Endothelial cell of umbilical vein (primary cell): ENCODE data around the gene APCDD1L. TPM values are rescaled to one million over a fixed set of nuclear protein-coding genes. Genes with fewer than 3 reads are reported as not detected.

ENCODE experiments used
- BruUV-seq: library from RNA; stranded (reverse); fragments of 400-500 nt; replicated peaks from 2 replicates; lab custom pipeline; 2021; lab: Mats Ljungman, UMichigan
- CTCF ChIA-PET: fragments of 300-600, 350-600 bp; sonication (Branson Sonifier 250); formaldehyde crosslinking; loops from one replicate; lab custom pipeline; 2021; ENCODE audit warnings: antibody characterized with exemption, inconsistent platforms; lab: Charles Lee
- POLR2A ChIA-PET: fragments of 300-600, 350-600 bp; sonication (Branson Sonifier 250); formaldehyde crosslinking; loops from one replicate; lab custom pipeline; 2021; ENCODE audit warnings: antibody characterized with exemption, inconsistent platforms; lab: Charles Lee
- DNase-seq: peaks from one replicate; pipeline ENCODE4 v3.0.0-alpha.2; 2011; ENCODE audit warnings: low read depth, low spot score
- FAIRE-seq: peaks from 2 replicates; lab custom pipeline; 2011; peaks lifted over from hg19 to GRCh38; lab: Jason Lieb, UNC
- H2AFZ ChIP-seq: 2 replicates; pipeline ENCODE4 v1.6.0; 2012; ENCODE audit warnings: low read depth, low read length, control low read depth, inconsistent platforms
- H3K27ac ChIP-seq: 2 replicates; pipeline ENCODE4 v1.5.1; 2011; ENCODE audit warnings: low read depth, mild to moderate bottlenecking, control low read depth, low read length, moderate library complexity; ENCODE audit not compliant: insufficient read depth
- H3K27me3 ChIP-seq, 2 experiments: 2 replicates each; pipeline versions ENCODE4 v1.6.0 to v1.6.1; 2011; ENCODE audit warnings: low read length in 2 of 2, mixed read lengths in 1 of 2; ENCODE audit not compliant: control insufficient read depth in 2 of 2, insufficient read depth in 2 of 2
- H3K36me3 ChIP-seq, 2 experiments: 2 replicates in 1 of 2; 3 replicates in 1 of 2; pipeline ENCODE4 v1.5.1; 2011; ENCODE audit warnings: low read length in 2 of 2, mild to moderate bottlenecking in 1 of 2, moderate library complexity in 1 of 2; ENCODE audit not compliant: control insufficient read depth in 2 of 2, insufficient read depth in 2 of 2; ENCODE audit errors: extremely low read depth in 1 of 2
- H3K4me1 ChIP-seq: 3 replicates; pipeline ENCODE4 v1.5.1; 2011; ENCODE audit warnings: mild to moderate bottlenecking, low read length; ENCODE audit not compliant: control insufficient read depth, insufficient read depth; ENCODE audit errors: extremely low read depth
- H3K4me2 ChIP-seq: 2 replicates; pipeline ENCODE4 v1.6.1; 2011; ENCODE audit warnings: low read length, control low read depth, mixed read lengths; ENCODE audit not compliant: insufficient read depth
- H3K4me3 ChIP-seq, 3 experiments: fragments of 200-600 bp in 1 of 3; sonication (generic), shearing (Covaris generic) in 1 of 3; replicated peaks in 1 of 3; 2 replicates each; pipeline ENCODE4 v1.5.1; 2011 to 2016; ENCODE audit warnings: control low read depth in 3 of 3, low read length in 3 of 3, mild to moderate bottlenecking in 2 of 3, inconsistent platforms in 1 of 3, low read depth in 1 of 3, moderate library complexity in 1 of 3; ENCODE audit not compliant: insufficient read depth in 1 of 3
- H3K79me2 ChIP-seq: 2 replicates; pipeline ENCODE4 v1.6.0; 2012; ENCODE audit warnings: low read length, inconsistent platforms; ENCODE audit not compliant: control insufficient read depth, insufficient read depth
- H3K9ac ChIP-seq: replicated peaks from 2 replicates; pipeline ENCODE3; 2011; ENCODE audit warnings: low read length, control low read depth; ENCODE audit not compliant: insufficient read depth; ENCODE audit errors: extremely low read depth
- H3K9me1 ChIP-seq: replicated peaks from 3 replicates; pipeline ENCODE4 v1.6.0; 2011; ENCODE audit warnings: mild to moderate bottlenecking, low read length; ENCODE audit not compliant: control insufficient read depth, insufficient read depth; ENCODE audit errors: extremely low read depth
- H3K9me3 ChIP-seq: replicated peaks from 2 replicates; pipeline ENCODE4 v1.5.1; 2012; ENCODE audit warnings: low read length, inconsistent platforms; ENCODE audit not compliant: control insufficient read depth, insufficient read depth
- H4K20me1 ChIP-seq: replicated peaks from 2 replicates; pipeline ENCODE3; 2011; ENCODE audit warnings: mild to moderate bottlenecking, low read length; ENCODE audit not compliant: control insufficient read depth, insufficient read depth; ENCODE audit errors: extremely low read depth
- CTCF ChIP-seq, 2 donors: IDR thresholded peaks; 1 replicate in 1 of 2; 2 replicates in 1 of 2; pipeline ENCODE4 v1.5.1; 2011; ENCODE audit warnings: low read length in 2 of 2, mild to moderate bottlenecking in 2 of 2, moderate library complexity in 2 of 2, control low read depth in 1 of 2, inconsistent platforms in 1 of 2, low read depth in 1 of 2; ENCODE audit not compliant: insufficient read depth in 1 of 2; ENCODE audit errors: extremely low read depth in 1 of 2
- EZH2 ChIP-seq: IDR thresholded peaks from 2 replicates; pipeline ENCODE4 v1.6.1; 2012; ENCODE audit warnings: borderline replicate concordance, low read depth, mild to moderate bottlenecking, moderate library complexity, low read length, inconsistent platforms; ENCODE audit not compliant: severe bottlenecking
- FOS ChIP-seq: IDR thresholded peaks from 2 replicates; pipeline ENCODE4 v1.6.1; 2011; ENCODE audit warnings: mild to moderate bottlenecking, low read length, moderate library complexity, borderline replicate concordance; ENCODE audit not compliant: insufficient read depth
- GATA2 ChIP-seq: IDR thresholded peaks from 2 replicates; pipeline ENCODE4 v1.7.0; 2011; ENCODE audit warnings: low read depth, mild to moderate bottlenecking, moderate library complexity, mixed read lengths, low read length; ENCODE audit not compliant: insufficient read length, insufficient read depth
- JUN ChIP-seq: IDR thresholded peaks from 2 replicates; pipeline ENCODE4 v1.6.1; 2011; ENCODE audit warnings: borderline replicate concordance, low read depth; ENCODE audit not compliant: insufficient read length, insufficient read depth
- MAX ChIP-seq: IDR thresholded peaks from 2 replicates; pipeline ENCODE4 v1.6.1; 2011; ENCODE audit not compliant: insufficient read depth, insufficient read length
- MYC ChIP-seq: IDR thresholded peaks from one replicate; pipeline ENCODE4 v1.6.1; 2011; ENCODE audit warnings: mild to moderate bottlenecking, low read depth, low read length
- POLR2A ChIP-seq: IDR thresholded peaks from 2 replicates; pipeline ENCODE4 v1.6.1; 2012; ENCODE audit warnings: low read depth, mild to moderate bottlenecking, control low read depth, low read length
- POLR2AphosphoS5 ChIP-seq: IDR thresholded peaks from 2 replicates; pipeline ENCODE4 v1.6.1; 2012; ENCODE audit warnings: low read depth, mild to moderate bottlenecking, control low read depth, low read length, moderate library complexity; ENCODE audit not compliant: insufficient read depth
- dilution Hi-C: fragments of 300-500 bp; cut with MboI; formaldehyde crosslinking; loops from one replicate; pipeline ENCODE4 v1.15.0; 2019; ENCODE audit warnings: low sequenced_read_pairs; ENCODE audit not compliant: extremely low pct_ligation_motif_present
- intact Hi-C: fragments of 100-400 bp; cut with micrococcal nuclease; formaldehyde crosslinking; loops from one replicate; pipeline ENCODE4 v1.10.0; 2022
- polyA plus RNA-seq, 4 experiments: library from polyadenylated mRNA; depleted of rRNA in 3 of 4; stranded (reverse) in 3 of 4; unstranded in 1 of 4; fragments of >200 nt; gene quantifications; 2 replicates each; pipeline versions ENCODE4 v1.2.1 to v1.2.3, GENCODE V29; 2011 to 2012; ENCODE audit warnings: missing spikeins in 1 of 4
- total RNA-seq: library from RNA; stranded (reverse); gene quantifications from 2 replicates; pipeline ENCODE4 v1.2.3, GENCODE V29; 2021

The APCDD1L gene
- total and polyA plus RNA-seq, 2 donors (not counting 3 experiments of a cell fraction or from before 2014, with no cell fraction given): 0.17 to 1.4 TPM

- BruUV-seq: no TSS peak
- intact Hi-C loops (no loop called here), dilution Hi-C loops (loop anchor here (25.0 kb wide), 1 partner anchor 228 kb away; the partner anchor contains the start of gene ANKRD60)
- no peaks in the 10 kb centered on the region for H3K79me2 ChIP-seq
- FAIRE-seq (no peak), DNase-seq (no peak)
- H3K4me2 ChIP-seq: no peak overlapping the region
- no peak overlapping the region for H2AFZ ChIP-seq
- H3K27me3 ChIP-seq: peaks cover 0 to 5% of the 10 kb centered on the region in 2 experiments
- ChIA-PET CTCF (no interaction called here), POLR2A (no interaction called here)
- no peaks in the 10 kb centered on the region for H3K36me3 ChIP-seq
- no peaks in the 10 kb centered on the region for H3K4me1 ChIP-seq
- no peaks in the 10 kb centered on the region for H3K9me3 ChIP-seq
- H3K4me3 ChIP-seq: no peak overlapping the region
- H3K9ac ChIP-seq: no peak overlapping the region
- no peaks in the 10 kb centered on the region for H3K9me1 ChIP-seq
- H4K20me1 ChIP-seq: no peaks in the 10 kb centered on the region
- TF ChIP-seq GATA2: no peak
- TF ChIP-seq MYC: no peak
- TF ChIP-seq POLR2A: no peak
- no peak for TF ChIP-seq FOS
- TF ChIP-seq JUN: no peak
- TF ChIP-seq CTCF (IDR thresholded peaks at IDR 0.05; ENCODE audit: extremely low read depth in 1 of 2, insufficient read depth in 1 of 2, low read depth in 1 of 2, low read length in 2 of 2): no peak
- TF ChIP-seq MAX: no peak
- no peak for TF ChIP-seq POLR2AphosphoS5
- no peak for TF ChIP-seq EZH2
- no peak overlapping the region for H3K27ac ChIP-seq
Observed at GRCh38 chr20:58464838-58465237, 50.4 kb downstream of the APCDD1L start.
